Posterior vena cava (tissue), 2 donors: ENCODE measurements around the gene ALPL. TPM values are rescaled to one million over a fixed set of nuclear protein-coding genes. Genes with fewer than 3 reads are reported as not detected.
"Not testable (repeated sequence)": the region's sequence is repeated elsewhere in the genome, so short reads cannot be mapped to it uniquely, and the experiment has no call there.

Source experiments
- DNase-seq: peaks from one replicate; pipeline ENCODE4 v3.0.0-alpha.2; 2020; ENCODE audit warnings: low spot score
- intact Hi-C, 2 donors: fragments of 100-400 bp; cut with DNase I; formaldehyde crosslinking; loops; one replicate each; pipeline versions ENCODE4 v1.14.1 to v1.14.2; 2022 to 2023
- total RNA-seq, 2 donors: library from RNA; stranded (reverse); fragmentation: NEBNext Ultra II Directional; extraction: Animal tissue kit (Norgen Biotek cat#: 25700); gene quantifications; one replicate each; pipeline ENCODE4 v1.2.1, GENCODE V29; 2021
- donor health status: DM: yes; HTN: yes; CAD: no.
- donor health status: DM: yes; HTN: yes; CAD: no.

The ALPL gene
- total RNA-seq, 2 donors from 2014 or later, result 11.1 to 55.3 TPM

DNA sequence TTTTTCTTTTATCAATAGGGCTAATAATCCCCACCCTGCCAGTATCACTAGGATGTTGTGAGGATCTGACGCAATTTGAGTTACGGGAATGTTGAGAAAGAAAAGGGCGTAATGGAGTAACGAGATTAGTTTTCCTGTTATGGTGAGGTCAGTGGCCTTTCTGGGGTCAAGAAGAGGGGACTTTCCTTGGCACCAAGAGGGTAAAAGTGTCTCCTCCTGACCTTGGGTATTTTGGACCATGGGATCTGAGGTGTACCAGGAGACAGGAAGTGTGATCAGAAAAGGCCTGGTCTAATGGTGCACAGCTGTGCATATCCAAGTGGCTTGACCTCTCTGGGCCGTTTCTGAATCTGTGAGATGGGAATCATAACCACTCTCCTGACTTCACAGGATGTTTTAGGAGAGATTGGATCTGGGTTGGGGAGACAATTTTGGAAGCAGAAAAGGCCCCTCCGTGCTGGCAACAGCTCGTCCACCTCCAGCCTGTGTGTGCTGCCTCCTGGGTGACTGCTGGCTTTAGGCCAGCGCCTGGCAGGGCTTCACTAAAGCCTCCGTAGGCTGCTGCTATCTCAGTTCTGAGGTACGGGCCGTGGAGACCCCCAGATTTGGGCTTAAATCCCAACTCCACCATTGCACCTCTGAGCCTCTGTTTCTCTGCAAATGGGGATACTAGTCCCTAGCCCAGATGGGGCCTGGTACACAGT is 37.1 kb downstream of the ALPL start:
- intact Hi-C loops, result no loop called here
- DNase-seq, result no peak

DNA sequence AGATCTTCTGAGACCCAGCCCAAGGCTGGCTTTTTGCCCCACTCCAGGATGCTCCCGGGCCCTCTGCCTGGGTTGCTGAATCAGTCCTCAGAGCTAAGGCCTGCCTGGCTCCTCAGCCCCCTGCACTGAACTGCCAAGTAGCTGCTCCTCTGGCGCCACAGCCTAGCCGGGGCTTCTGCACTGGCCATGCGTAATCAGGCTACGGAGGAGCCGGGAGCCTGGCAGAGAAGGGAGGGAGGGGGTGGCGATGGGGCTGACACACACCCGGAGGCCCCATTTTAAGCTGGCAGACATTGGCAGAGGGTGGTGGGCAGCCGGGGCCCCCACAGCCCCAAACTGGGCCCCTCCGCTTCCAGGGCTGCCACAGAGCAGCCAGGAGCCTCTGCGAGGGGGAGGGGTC is 38.7 kb downstream of the ALPL start:
- DNase-seq, result peak; percentile 86
- intact Hi-C loops, result no loop called here

DNA sequence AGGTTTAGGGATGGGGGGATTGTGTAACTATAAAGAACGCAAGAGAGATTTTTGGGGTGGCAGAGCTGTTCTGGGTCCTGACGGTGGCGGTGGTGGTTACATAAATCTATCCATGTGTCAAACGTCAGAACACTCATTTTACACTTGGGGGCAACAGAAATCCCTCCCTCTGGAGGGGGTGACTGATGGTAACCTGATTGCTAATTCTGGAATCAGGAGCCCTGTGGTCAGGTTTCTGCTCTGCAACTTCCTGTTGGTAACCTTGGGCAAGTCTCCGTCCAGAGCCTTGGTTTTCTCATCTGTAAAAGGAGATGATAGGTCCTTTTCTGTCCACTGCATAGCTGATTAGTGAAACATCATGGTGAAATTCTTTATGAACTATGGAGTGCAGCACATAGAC is 40.9 kb downstream of the ALPL start:
- intact Hi-C loops, result no loop called here
- DNase-seq, result no peak

DNA sequence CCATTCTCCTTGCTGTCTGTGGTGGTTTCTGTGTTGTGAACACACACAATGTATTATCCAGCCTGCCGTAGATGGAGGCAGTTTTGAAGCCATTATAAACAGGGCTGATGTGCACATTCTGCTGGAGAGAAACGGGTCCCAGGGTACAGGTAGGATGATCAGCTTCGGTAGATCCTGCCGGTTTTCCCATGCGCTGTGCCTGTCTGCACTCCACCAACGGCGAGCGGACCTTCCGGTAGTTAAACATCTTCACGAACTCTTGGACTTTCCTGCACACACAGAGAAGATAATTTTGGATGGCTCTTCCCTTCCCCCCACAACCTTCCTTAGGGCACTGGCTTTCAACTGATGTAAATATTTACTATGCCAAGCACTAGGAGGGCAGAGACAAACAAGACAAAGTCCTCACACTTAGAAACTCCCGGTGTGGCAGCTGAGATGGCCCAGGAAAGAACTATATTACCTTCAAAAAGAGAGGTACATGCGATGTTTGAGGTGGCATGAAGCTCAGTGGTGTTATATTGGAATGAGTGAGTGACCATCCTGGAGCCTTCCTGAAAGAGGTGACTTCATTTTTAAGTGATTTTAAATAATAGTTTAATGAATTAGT is 41.7 kb downstream of the ALPL start:
- intact Hi-C loops, result no loop called here
- DNase-seq, result no peak

DNA sequence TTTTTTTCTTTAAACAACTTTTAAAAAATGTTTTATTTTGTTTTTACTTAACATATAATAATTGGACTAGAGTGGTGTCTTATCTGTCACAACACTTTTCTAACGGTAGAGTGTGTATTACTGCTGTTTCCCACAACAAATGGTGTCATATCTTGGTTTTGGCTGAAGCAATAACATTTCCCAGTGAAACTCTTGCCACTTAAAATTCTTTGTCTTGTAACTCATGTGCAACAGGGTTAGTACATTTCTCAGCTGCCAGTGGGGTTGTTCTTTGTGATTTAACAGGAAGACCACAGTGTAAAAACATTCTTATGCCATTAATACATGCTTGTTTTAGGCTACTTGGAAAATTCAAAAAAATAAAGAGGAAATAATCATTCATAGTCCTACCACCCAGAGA is 43.5 kb downstream of the ALPL start:
- DNase-seq, result no peak
- intact Hi-C loops, result no loop called here

DNA sequence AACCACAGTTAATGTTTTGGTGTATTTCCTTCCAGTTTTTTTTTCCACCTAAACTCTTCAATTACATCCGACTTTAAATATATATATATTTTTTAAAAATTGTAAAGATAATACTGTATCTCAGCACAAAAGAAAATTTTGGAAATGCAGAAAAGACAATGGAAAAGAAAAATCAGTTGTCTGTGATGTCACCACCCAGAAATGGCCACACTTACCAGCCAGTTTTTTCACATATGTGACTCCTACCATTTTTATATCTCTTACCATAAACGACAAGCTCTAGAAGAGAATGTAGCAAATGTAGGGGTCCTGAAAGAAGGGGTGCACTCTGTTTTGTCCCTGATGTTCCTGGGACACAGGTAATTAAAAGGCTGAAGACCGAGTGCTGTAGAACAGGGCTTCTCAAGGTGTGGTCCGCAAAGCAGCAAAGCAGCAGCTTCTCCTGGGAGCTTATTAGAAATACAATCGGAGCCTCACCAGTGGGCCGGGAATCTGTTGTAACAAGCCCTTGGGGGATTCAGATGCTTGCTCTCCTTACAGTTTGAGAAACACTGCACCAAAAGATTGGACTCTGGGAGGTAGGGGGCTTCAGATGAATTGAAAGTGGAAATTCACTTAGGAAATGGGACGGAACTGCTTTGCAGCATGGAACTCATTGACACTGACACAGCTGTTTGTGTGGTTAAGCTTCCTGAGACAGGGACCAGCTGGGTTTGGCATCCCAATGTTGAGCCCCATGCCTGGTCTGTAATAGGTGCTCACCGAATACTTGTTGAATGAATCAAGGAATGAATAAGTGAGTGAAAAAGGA is 44.1 kb downstream of the ALPL start:
- intact Hi-C loops, result no loop called here
- no peak for DNase-seq

DNA sequence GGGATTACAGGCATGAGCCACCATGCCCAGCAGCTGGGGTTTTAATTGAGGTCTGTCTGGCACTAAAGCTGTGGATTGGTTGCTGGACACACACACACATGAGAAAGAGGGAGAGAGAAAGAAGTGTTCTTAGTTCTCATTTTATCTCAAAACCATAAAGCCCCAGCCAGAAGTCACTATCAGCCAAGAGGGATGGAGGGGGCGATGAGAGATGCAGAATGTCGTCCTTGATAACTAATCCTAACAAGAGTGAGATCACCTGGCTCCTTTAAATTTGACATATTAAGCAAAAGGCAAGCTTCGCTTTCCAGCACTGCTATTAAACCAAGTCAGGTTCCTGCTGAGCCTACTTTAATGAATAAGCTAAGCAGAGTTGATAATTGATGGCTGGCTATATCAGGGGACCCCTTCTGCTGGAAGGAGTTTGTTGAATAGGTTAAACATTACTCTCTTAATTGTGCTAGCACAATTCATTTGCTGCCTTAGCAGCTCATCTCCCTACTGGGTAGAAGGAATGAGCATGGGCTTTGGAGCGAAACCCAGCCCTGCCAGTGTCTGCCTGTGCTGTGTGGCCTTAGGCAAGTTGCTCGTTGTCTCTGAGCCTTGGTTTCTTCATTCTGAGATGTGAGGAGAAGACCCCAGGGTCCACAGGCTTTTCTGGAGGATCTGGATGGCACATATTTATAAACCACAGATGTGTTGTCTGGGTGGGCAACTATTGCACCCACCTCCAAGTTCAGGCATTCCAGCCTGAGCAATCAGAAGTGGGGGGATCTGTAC is 50.8 kb downstream of the ALPL start:
- no peak for DNase-seq
- intact Hi-C loops, result no loop called here

DNA sequence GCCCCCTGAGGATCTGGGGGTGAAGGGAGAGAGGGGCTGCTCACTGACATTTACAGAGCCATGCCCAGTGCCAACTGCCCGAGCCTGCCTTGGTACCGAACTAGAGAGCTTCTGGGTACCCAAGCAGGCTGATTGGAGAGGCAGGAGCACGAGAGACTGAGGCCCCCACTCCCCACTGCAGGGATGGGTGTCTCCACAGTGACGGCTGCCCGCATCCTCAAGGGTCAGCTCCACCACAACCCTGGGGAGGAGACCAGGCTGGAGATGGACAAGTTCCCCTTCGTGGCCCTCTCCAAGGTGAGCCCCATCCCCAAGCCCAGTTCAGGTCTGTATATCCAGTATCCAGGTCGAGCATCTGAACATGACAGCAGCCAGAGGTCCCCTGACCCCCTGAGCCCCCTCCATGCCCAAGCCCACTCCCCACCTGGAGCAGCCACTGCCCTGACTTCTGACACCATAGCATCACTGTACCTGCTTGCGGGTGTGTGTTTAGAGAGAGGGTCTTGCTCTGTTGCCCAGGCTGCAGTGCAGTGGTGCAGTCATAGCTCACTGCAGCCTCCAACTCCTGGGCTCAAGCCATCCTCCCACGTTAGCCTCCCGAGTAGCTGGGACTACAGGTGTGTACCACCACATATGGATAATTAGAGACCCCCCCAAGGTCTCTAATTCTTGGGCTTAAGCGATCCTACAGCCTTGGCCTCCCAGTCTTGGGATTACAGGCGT is 51.9 kb downstream of the ALPL start:
- intact Hi-C loops, result no loop called here
- DNase-seq, result no peak

DNA sequence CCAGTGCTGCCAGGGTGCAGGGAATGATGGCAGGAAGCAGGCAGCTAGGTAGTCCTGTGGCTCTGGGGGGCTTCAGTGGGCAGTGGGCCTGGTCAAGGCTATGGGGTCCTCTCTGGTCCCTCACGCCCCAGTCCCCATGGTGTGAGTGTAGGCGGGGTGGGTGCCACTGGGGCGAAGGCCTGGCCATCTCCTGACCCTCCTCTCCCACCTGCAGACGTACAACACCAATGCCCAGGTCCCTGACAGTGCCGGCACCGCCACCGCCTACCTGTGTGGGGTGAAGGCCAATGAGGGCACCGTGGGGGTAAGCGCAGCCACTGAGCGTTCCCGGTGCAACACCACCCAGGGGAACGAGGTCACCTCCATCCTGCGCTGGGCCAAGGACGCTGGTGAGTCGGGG is 53.7 kb downstream of the ALPL start:
- intact Hi-C loops, result no loop called here
- DNase-seq, result no peak

DNA sequence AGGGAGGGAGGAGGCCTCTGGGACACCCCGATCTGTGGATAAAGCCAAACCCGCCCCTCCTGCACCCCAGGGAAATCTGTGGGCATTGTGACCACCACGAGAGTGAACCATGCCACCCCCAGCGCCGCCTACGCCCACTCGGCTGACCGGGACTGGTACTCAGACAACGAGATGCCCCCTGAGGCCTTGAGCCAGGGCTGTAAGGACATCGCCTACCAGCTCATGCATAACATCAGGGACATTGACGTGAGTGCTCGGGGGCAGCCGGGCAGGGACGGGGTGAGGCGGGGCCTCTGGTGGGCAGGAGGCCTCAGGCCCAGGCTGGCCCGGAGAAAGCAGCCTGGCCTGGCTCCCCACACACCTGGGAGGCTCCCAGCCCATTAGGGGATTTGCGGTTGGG is 54.7 kb downstream of the ALPL start:
- no peak for DNase-seq
- intact Hi-C loops, result no loop called here

DNA sequence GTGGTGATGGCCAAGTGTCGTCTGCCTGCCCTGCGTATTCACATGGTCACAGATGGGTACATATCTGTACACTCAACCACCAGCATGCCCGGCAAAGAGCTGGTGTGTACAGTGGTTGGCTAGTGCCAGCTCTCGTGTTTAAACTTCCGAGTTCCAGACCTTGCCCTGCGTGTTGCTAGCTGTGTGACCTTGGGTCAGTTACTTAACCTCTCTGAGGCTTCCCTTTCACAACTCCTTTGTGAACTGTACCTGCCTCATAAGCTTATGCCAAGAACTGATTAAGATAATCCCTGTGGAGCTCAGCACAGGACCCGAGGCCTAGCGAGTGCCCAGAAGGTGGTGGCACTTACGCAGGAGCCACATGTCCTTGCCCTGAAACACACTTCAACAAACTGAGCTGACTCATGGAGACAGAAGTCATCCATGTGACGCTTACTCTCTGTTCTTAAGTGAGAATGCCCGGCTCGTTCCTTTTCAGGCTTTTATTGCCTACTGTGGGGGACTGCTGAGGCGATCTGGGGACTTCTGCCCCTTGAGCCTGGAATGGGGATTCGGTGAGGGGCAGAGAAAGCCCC is 55.4 kb downstream of the ALPL start:
- intact Hi-C loops, result no loop called here

DNA sequence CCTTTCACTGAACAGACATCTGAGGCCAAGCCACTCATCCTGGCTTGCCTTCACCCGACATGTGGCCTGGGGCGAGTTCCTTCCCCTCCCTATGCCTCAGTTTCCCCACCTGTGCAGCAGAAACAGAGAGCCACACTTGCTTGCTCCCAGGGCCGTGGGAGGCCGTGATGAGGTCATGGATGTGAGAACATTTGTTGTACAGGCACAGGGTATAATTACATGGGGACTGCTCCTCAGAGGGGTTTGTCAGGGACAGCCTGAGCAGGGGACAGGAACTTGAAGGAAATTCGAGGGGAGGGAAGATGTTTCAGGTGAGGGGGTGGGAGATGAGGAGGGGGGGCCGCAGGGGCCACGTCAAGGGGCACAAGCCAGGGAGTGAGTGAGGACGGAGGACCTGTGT is 56.1 kb downstream of the ALPL start:
- DNase-seq, result no peak
- intact Hi-C loops, result no loop called here

More for the DNA sequence above, 55.4 kb downstream of the ALPL start:
- DNase-seq, result no peak

DNA sequence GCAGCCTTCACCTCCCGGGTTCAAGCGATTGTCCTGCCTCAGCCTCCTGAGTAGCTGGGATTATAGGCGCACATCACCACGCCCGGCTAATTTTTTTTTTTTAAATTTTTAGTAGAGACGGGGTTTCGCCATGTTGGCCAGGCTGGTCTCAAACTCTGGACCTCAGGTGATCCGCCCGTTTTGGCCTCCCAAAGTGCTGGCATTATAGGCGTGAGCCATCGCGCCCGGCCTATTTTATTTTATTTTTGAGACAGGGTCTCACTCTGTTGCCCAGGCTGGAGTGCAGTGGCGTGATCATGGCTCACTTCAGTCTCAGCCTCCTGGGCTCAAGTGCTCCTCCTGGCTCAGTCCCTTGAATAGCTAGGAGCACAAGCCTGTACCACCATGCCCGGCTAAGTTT is 57.1 kb downstream of the ALPL start:
- DNase-seq, intact Hi-C loops: not testable (repeated sequence)

DNA sequence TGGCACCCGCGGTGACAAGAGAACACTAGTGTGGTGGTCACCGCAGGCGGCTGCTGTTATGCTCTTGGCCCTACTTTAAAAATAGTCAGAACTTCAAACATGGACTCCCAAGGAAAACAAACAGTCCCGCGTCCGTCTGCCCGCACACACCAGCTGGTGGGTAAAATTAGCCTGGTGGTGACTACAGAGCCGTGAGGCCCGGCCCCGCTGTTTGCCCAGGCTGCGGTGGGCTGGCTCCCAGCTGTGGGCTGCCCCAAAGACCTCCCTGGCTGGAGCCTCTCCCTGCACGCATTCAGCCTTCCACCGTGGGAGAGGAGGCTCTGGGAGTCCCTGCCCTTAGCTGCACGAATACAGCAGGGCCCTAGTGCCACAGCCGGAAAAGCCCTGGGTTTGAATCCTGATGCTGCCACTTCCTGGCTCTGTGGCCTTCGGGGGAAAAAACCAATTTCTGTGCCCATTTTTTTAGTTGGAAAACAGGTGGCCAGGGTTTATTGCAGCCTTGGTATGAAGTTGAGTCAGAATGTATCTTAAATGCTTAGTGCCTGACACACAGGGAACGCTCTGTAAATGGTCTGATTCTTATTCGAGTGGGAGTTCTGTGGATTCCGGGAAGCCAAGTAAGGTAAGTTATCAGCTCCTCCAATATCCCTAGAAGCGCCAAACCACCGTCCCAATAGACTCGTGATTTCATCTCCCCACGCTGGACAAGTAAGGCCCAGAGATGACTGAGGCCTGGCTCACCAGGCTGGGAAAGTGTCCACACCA is 58.2 kb downstream of the ALPL start:
- no peak for DNase-seq
- intact Hi-C loops, result no loop called here

DNA sequence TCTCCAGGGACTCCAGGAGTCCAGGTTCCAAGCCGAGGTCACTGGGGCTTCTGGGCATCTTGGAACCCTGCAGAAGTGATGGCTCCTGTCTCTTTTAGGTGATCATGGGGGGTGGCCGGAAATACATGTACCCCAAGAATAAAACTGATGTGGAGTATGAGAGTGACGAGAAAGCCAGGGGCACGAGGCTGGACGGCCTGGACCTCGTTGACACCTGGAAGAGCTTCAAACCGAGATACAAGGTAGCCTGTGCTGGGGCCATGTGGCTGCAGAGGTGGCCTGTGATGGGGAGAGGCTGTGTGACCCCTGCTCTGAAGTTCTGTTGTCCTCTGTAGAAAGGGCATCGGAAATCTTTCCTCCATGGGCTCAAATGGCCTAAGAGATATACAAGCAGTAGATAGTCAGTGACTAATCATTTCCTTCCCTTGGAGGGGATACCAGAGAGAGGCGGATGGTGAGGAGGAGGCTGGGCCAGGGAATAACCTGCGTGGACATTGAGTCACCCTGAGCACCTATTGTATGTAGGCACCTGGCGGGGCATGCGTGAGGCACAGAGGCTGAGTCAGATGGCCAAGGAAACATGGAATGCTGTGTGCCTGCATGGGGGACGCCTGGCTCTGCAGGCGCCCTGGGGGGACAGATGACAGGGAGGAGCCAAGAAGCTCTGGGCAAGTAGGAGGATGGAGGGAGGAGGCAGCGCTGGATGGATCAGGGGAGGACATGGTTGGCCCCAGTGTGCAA is 59.0 kb downstream of the ALPL start:
- DNase-seq, result no peak
- intact Hi-C loops, result no loop called here

DNA sequence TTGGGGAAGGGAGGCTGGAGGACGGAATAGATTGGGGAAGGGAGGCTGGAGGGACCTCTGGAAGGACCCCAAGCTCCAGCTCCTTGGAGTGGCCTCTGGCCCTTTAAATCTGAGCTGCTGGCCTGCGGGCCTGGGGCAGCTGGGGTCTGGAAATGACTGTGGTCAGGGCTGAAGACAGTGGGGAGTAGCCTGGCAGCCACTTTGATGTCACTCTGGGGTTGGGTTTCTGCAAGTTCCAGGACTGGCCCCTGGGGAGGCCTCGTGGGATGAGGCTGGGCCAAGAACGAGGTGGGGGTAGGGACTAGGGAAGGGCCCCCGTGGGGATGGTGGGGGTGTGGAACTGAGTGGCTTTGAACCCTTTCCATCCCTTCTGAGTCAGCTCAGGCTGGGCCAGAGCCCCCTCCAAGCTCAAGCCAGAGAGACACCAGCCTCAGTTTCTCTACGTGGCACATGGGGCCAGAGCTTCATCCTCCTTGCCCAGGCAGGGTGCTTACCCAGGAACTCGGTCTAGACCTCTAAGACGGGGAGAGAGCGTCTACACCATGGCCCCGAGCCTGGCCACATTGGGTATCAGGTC is 59.7 kb downstream of the ALPL start:
- DNase-seq, result no peak
- intact Hi-C loops, result no loop called here

DNA sequence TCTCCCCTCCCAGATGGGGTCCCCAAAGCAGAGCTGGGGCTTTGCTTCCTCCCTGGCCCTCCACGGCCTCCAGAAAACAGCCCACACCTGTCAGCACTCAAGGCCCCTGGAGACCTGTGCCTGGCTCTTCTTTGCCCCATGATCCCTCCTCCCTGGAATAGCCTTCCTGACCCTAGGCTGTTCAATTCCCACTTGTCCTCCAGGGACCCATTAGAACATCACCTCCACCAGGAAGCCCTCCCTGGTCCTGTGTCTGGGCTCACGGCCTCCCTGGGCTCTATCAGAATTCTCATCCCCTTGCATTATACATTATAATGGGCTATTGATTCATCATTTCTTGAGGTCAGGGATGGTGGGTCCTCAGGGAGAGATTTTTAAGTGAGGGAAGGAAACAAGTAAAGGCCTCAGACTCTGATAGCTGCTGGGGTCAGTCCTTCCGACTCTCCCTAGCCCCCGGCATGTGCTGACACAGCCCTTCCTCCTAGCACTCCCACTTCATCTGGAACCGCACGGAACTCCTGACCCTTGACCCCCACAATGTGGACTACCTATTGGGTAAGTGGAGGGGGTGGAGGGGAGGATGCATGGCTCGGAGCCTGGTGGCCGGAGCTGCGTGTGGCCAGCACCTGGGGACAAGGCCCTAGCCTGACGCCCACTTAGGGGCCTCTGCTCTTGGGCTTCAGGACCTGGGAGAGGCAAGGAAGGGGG is 60.8 kb downstream of the ALPL start:
- no peak for DNase-seq
- intact Hi-C loops, result no loop called here
